Suprapubic skin (tissue), 3 donors: Measurements from ENCODE around the gene LRRC27.

Source experiments
- CTCF ChIP-seq, 2 donors: fragments of 200-600 bp in 1 of 2; fragments of 450-650 bp in 1 of 2; sonication (generic) in 1 of 2; IDR thresholded peaks; one replicate each; pipeline ENCODE4 v1.5.1; 2016 to 2019; ENCODE audit warnings: antibody characterized with exemption in 2 of 2, mild to moderate bottlenecking in 1 of 2, moderate library complexity in 1 of 2
- POLR2A ChIP-seq, 2 donors: fragments of 450-650 bp; IDR thresholded peaks; one replicate each; pipeline ENCODE4 v1.6.1; 2017; ENCODE audit warnings: antibody characterized with exemption in 2 of 2, mild to moderate bottlenecking in 2 of 2, moderate library complexity in 2 of 2

- TF ChIP-seq CTCF (IDR thresholded peaks at IDR 0.05), result no peak
- no peak for TF ChIP-seq POLR2A (IDR thresholded peaks at IDR 0.05)
Observed at GRCh38 chr10:132411561-132412253, 79.7 kb downstream of the LRRC27 start.
